Pancreas (tissue), 10 donors: ENCODE results near the gene GDPD4. TPM values are rescaled to one million over a fixed set of nuclear protein-coding genes. Genes with fewer than 3 reads are reported as not detected.
"Not testable (repeated sequence)": the region's sequence is repeated elsewhere in the genome, so short reads cannot be mapped to it uniquely, and the experiment has no call there.

Experiments used
- ATAC-seq, 4 donors: fragments of 200-7000 bp; cut with Tn5 transposase; one replicate each; pipeline versions ENCODE4 v1.8.0 to v1.9.1; 2020; ENCODE audit warnings: mild to moderate bottlenecking in 4 of 4, moderate library complexity in 4 of 4
- DNase-seq, 6 donors: peaks; one replicate each; pipeline ENCODE4 v3.0.0-alpha.2; 2020
- FAIRE-seq: peaks from 2 replicates; lab custom pipeline; 2012; peaks lifted over from hg19 to GRCh38; lab: Jason Lieb, UNC
- H3K27ac ChIP-seq, 4 donors: fragments of 200-600 bp; sonication (generic); 1 replicate in 3 of 4; 2 replicates in 1 of 4; pipeline versions ENCODE4 v1.5.0 to v1.8.0; 2020
- H3K27me3 ChIP-seq, 4 donors: fragments of 200-600 bp; one replicate each; pipeline ENCODE4 v1.8.0; 2021
- H3K36me3 ChIP-seq, 3 donors: fragments of 200-600 bp; sonication (generic) in 1 of 3; one replicate each; pipeline versions ENCODE4 v1.5.0 to v1.8.0; 2020 to 2021
- H3K4me1 ChIP-seq, 3 donors: fragments of 200-600 bp; one replicate each; pipeline ENCODE4 v1.8.0; 2021
- H3K4me3 ChIP-seq, 4 donors: fragments of 200-600 bp; sonication (generic) in 2 of 4; one replicate each; pipeline versions ENCODE4 v1.5.0 to v1.8.0; 2020 to 2021
- H3K9me3 ChIP-seq, 4 donors: fragments of 200-600 bp; one replicate each; pipeline ENCODE4 v1.8.0; 2021
- CTCF ChIP-seq, 4 donors: fragments of 200-600 bp; sonication (generic) in 3 of 4; IDR thresholded peaks; one replicate each; pipeline versions ENCODE4 v1.5.0 to v1.8.0; 2021; ENCODE audit warnings: antibody characterized with exemption in 4 of 4
- WGBS, 2 donors: extraction: QIAGEN DNeasy Blood & Tissue Kit; methylation state at CpG; one replicate each; pipeline ENCODE4 v1.1.7; 2013; 5-methylcytosine and 5-hydroxymethylcytosine counted together
- intact Hi-C, 3 donors: fragments of 100-400 bp; cut with DNase I; formaldehyde crosslinking; loops; one replicate each; pipeline versions ENCODE4 v1.11.1 to v1.14.2; 2022
- polyA plus RNA-seq, 2 donors: library from polyadenylated mRNA; stranded (reverse); fragments of 200-250 nt; gene quantifications; one replicate each; pipeline ENCODE4 v1.2.3, GENCODE V29; 2013
- total RNA-seq, 6 donors: library from RNA; stranded (reverse); fragmentation: NEBNext Ultra II Directional in 4 of 6; extraction: Animal tissue kit (Norgen Biotek cat#: 25700) in 4 of 6; gene quantifications; one replicate each; pipeline versions ENCODE4 v1.2.1 to v1.2.4, GENCODE V29; 2021 to 2023
- donor health status: healthy with polysubstance abuse.
- donor health status: DM: no; HTN: no; CAD: no; lungs with moderate emphysema.
- donor health status: DM: no; HTN: no; CAD: no.
- donor health status: control.
- donor health status: control.
- donor health status: Bipolar disorder and iron deficiency.
- donor health status: DM: yes; HTN: yes; CAD: no.
- donor health status: DM: no; HTN: no; CAD: no.
- donor health status: DM: no; HTN: no; CAD: no.
- donor health status: DM: yes; HTN: yes; CAD: no.

The GDPD4 gene
- total and polyA plus RNA-seq, 8 donors: not detected

- Histone ChIP-seq H3K4me3 (no peak overlapping the region), H3K27me3 (no peaks in the 10 kb centered on the region), H3K27ac (no peak overlapping the region), H3K9me3 (no peaks in the 10 kb centered on the region), H3K4me1 (no peaks in the 10 kb centered on the region), H3K36me3 (no peaks in the 10 kb centered on the region)
- intact Hi-C loops: no loop called here
- WGBS, 2 donors: 45 to 53% methylated on average over 3 of the region's 3 CpGs
- FAIRE-seq (no peak), DNase-seq (no peak), ATAC-seq (no peak)
- TF ChIP-seq CTCF (IDR thresholded peaks at IDR 0.05): no peak
Observed at GRCh38 chr11:77302752-77303151, 1.3 kb upstream of the GDPD4 start.

GRCh38 chr11:77300695-77301094 lies 791 bp downstream of the GDPD4 start:
- no peak for DNase-seq
- 59 to 66% methylated on average over 5 of the region's 5 CpGs for WGBS, 2 donors

GRCh38 chr11:77300028-77300427 lies 1.5 kb downstream of the GDPD4 start:
- H3K4me1 ChIP-seq, FAIRE-seq, H3K27me3 ChIP-seq, H3K27ac ChIP-seq, H3K36me3 ChIP-seq, H3K4me3 ChIP-seq, intact Hi-C loops, H3K9me3 ChIP-seq: not testable (repeated sequence)
- DNase-seq (peak in 1 of 6 donors; percentile 19), ATAC-seq (peak in 3 of 4 donors; percentile 31 to 69 (median 67))
- 87 to 93% methylated on average over 6 of the region's 6 CpGs for WGBS, 2 donors

More at GRCh38 chr11:77300695-77301094, 791 bp downstream of the GDPD4 start:
- H3K36me3 ChIP-seq: no peaks in the 10 kb centered on the region
- no peak overlapping the region for H3K27ac ChIP-seq
- ATAC-seq (no peak), FAIRE-seq (no peak)
- intact Hi-C loops: no loop called here
- no peaks in the 10 kb centered on the region for H3K9me3 ChIP-seq
- no peaks in the 10 kb centered on the region for H3K27me3 ChIP-seq
- H3K4me3 ChIP-seq: no peak overlapping the region
- TF ChIP-seq CTCF (IDR thresholded peaks at IDR 0.05): no peak
- no peaks in the 10 kb centered on the region for H3K4me1 ChIP-seq

GRCh38 chr11:77299528-77299993 lies 1.9 kb downstream of the GDPD4 start:
- H3K4me3 ChIP-seq: no peak overlapping the region
- TF ChIP-seq CTCF (IDR thresholded peaks at IDR 0.05): no peak
- no peak overlapping the region for H3K27ac ChIP-seq
- no peaks in the 10 kb centered on the region for H3K36me3 ChIP-seq
- H3K9me3 ChIP-seq: no peaks in the 10 kb centered on the region
- ATAC-seq (peak in 2 of 4 donors; percentile 14 to 61), DNase-seq (peak in 1 of 6 donors; percentile 9), FAIRE-seq (no peak)
- H3K27me3 ChIP-seq: no peaks in the 10 kb centered on the region
- intact Hi-C loops: no loop called here
- 24 to 53% methylated on average over 2 of the region's 2 CpGs for WGBS, 2 donors
- no peaks in the 10 kb centered on the region for H3K4me1 ChIP-seq

GRCh38 chr11:77294040-77294439 lies 7.4 kb downstream of the GDPD4 start:
- FAIRE-seq (no peak), ATAC-seq (no peak), DNase-seq (no peak)
- 83 to 93% methylated on average over 3 of the region's 3 CpGs for WGBS, 2 donors
- H3K4me1 ChIP-seq: no peaks in the 10 kb centered on the region
- no peak overlapping the region for H3K4me3 ChIP-seq
- TF ChIP-seq CTCF (IDR thresholded peaks at IDR 0.05): no peak
- no peak overlapping the region for H3K27ac ChIP-seq
- H3K36me3 ChIP-seq: no peaks in the 10 kb centered on the region
- no peaks in the 10 kb centered on the region for H3K9me3 ChIP-seq
- intact Hi-C loops: no loop called here
- H3K27me3 ChIP-seq: no peaks in the 10 kb centered on the region
